Measurements from ENCODE around the gene SYNPR.
A peak's percentile ranks its signal among the peaks of the same experiment; 100 is the strongest.

SYNPR gene

DNA sequence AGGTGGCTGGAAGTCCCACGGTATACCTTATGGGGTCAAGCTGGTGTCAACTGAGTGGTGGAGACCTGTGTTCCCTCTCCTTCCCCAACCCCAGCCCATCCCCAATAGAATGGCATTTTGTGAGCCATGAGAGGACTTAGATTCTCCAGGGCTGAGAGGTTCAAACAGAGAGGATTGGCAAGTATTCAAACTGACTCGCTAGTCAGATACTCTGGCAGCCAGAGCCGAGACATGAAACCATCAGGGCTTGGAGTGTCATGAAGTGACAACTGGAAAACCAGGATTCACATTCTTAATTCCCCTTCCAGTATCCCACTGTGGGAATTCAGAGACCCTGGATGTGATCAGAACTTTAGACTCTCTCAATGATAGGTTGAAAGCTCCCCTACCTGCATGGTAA is 215.0 kb downstream of the SYNPR start:
- TF ChIP-seq, protein P1, sequence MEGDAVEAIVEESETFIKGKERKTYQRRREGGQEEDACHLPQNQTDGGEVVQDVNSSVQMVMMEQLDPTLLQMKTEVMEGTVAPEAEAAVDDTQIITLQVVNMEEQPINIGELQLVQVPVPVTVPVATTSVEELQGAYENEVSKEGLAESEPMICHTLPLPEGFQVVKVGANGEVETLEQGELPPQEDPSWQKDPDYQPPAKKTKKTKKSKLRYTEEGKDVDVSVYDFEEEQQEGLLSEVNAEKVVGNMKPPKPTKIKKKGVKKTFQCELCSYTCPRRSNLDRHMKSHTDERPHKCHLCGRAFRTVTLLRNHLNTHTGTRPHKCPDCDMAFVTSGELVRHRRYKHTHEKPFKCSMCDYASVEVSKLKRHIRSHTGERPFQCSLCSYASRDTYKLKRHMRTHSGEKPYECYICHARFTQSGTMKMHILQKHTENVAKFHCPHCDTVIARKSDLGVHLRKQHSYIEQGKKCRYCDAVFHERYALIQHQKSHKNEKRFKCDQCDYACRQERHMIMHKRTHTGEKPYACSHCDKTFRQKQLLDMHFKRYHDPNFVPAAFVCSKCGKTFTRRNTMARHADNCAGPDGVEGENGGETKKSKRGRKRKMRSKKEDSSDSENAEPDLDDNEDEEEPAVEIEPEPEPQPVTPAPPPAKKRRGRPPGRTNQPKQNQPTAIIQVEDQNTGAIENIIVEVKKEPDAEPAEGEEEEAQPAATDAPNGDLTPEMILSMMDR (conservative IDR thresholded peaks at IDR 0.05; ENCODE audit: low read length): no peak
- H3K4me3 ChIP-seq (ENCODE audit: low read length): no peak overlapping the region
- DNase-seq (ENCODE audit: low read depth): peak; percentile 12

DNA sequence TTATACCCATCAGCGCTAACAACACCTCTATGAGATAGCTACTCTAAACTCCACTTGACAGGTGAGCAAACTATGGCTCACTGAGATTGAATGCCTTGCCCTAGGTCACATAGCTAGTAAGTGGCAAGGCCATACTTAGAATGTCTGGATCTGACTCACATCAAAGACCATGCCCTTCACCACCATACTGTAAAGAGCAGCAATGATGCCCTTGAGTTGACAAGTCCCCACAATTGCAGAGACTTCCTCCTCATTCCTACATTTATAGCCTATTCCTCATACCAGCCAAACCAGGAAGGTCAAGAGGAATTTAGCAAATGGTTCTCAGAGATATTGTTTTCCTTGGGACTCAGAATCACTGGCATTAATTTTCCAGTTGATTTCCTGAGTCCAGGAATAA is 216.5 kb downstream of the SYNPR start:
- TF ChIP-seq, protein P1 (conservative IDR thresholded peaks at IDR 0.05; ENCODE audit: low read length): no peak
- H3K4me3 ChIP-seq (ENCODE audit: low read length): no peak overlapping the region
- DNase-seq (ENCODE audit: low read depth): no peak

DNA sequence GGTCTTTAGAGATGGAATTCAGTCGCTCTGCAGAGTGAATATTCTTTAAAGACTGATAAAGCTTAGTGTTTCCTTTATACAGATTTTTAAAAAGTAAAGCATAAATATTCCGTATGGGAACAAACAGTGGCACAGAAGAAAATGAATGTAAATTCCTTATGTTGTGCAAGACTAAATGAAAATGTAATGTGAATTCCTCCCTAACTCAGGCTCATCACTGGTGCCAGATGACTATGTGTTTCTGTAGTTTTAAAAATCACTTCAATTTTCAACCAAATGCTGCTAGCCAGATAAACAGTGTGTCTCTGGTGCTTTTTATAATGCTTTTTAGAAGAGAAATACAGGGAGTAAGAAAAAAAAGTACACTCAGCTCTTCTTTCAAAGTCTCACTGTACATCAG is 219.5 kb downstream of the SYNPR start:
- peak; percentile 5 for DNase-seq (ENCODE audit: low read depth)
- TF ChIP-seq, protein P1 (conservative IDR thresholded peaks at IDR 0.05; ENCODE audit: low read length): no peak

DNA sequence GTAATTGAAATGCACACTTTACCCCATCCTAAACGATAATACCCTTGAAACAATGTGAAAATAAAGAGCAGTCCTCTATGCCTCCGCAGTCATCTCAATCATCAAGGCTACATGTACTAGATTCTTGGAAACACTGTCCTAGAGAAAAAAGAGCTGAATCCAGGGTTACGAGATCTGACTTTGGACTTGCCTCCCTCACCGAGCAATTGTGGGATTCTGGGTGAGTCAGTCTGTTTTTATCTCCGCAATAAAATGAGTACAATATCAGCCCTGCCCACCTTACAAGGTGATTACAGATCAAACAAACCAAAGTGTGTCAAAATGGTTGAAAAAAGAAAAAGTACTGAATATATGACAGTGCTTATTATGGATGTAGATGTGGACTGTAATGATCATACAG is 222.1 kb downstream of the SYNPR start:
- no peak overlapping the region for H3K4me3 ChIP-seq (ENCODE audit: low read length)
- TF ChIP-seq, protein P1 (conservative IDR thresholded peaks at IDR 0.05; ENCODE audit: low read length): no peak
- no peak for DNase-seq (ENCODE audit: low read depth)

More for the DNA sequence above, 219.5 kb downstream of the SYNPR start:
- H3K4me3 ChIP-seq (ENCODE audit: low read length): no peak overlapping the region

DNA sequence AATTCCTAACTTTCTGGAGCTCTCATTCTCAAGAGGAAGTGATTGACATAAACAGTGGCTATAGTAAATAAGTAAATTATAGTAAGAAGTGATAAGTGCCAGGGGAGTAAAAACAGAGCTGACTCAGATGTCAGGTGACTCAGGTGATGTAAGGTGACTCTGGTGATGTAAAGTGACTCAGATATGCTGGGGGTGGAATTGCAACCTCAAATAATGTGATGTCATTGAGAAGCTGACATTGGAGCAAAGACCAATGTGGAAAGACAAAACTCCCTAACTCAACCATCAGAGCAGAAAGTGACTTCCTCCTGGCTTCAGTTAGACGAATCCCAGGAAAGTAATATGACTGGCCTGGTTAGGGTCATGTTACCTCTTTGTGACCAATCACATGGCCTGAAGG is 230.2 kb downstream of the SYNPR start:
- H3K4me3 ChIP-seq (ENCODE audit: low read length): no peak overlapping the region
- DNase-seq (ENCODE audit: low read depth): no peak
- TF ChIP-seq, protein P1 (conservative IDR thresholded peaks at IDR 0.05; ENCODE audit: low read length): no peak

DNA sequence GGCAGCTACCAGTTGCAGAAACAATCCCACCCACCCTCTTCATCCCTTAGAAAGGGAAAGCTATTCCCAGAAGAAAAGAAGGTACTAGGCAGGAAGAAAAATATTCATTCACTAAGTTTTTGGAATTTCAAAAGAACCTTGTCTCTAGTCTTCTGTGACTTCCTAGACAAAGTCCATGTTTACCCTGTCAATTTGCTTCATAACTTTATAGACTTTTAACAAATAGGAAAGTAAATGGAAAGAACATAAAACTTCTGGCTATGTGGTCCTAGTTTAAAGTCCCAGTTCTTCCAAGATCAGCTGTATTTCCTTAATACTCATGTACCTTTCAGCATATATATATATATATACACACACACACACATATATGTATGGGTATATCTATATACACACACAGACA is 230.7 kb downstream of the SYNPR start:
- TF ChIP-seq, protein P1 (conservative IDR thresholded peaks at IDR 0.05; ENCODE audit: low read length): no peak
- no peak for DNase-seq (ENCODE audit: low read depth)
- H3K4me3 ChIP-seq (ENCODE audit: low read length): no peak overlapping the region

DNA sequence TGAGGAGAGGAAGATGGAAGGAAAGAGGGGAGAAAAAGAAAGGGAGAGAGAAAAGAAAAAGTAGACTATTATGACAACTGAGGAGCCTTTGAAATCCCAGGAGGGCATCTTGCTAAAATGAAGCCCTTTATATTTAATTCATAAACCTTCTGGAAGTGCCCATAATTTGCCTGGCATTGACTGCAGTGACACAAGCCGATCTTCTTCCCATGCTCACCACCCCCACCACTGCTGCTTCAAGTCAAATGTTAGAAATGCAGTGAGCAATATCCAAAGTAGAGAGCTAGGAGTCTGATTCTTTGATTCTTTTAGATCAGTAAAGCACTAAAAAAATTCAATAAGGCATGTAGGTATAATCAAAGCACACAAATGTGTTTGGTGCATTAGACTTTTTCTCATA is 235.7 kb downstream of the SYNPR start:
- TF ChIP-seq, protein P1 (conservative IDR thresholded peaks at IDR 0.05; ENCODE audit: low read length): no peak
- no peak for DNase-seq (ENCODE audit: low read depth)
- H3K4me3 ChIP-seq (ENCODE audit: low read length): no peak overlapping the region
